HG03064 (cell line): ENCODE data around the gene SH3BGRL2.
"Not testable (repeated sequence)": the region's sequence is repeated elsewhere in the genome, so short reads cannot be mapped to it uniquely, and the experiment has no call there.

Experiments used
- ATAC-seq: cut with Tn5 transposase; IDR thresholded peaks from one replicate; pipeline ENCODE4 v1.9.1; 2021; ENCODE audit warnings: low read depth; ENCODE audit not compliant: unreplicated experiment

Gene SH3BGRL2

DNA sequence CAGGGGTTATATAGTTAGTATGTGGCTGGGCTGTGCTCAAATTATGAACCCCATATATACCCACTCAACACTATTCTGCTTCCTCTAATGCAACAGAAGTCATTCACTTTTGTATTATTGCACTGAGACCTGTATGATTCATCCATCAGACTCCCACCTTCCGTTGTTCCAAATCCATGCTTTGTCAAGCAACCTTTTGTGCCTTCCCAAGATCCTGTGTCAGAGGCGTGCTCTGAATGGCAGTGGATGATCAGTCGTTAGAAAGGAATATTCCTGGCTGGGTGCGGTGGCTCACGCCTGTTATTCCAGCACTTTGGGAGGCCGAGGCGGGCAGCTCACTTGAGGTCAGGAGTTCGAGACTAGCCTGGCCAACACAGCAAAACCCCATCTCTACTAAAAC, 103.2 kb downstream of the SH3BGRL2 start:
- no peak for ATAC-seq

DNA sequence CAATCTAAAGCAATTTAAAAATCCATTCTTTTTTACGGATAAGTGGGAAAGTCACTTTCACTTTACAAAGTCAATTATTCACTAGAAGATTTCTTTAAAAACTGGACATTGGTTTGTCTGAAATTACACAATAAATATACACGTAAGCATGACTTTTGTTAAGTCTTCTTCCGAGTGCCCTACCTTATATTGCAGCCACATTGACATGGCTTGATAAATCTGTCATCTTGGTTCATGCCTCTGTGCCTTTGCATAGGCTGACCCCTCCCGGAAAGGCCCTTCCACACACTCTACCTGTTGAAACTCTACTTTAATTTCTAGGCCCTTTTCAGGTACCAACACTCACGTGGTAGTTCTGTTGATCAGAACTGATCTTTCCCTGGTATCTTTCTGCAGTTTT, 104.1 kb downstream of the SH3BGRL2 start:
- no peak for ATAC-seq

GRCh38 chr6:79737172-79737571, 106.0 kb downstream of the SH3BGRL2 start:
- ATAC-seq, result no peak

GRCh38 chr6:79742030-79742429, 110.9 kb downstream of the SH3BGRL2 start:
- ATAC-seq, result no peak

GRCh38 chr6:79745282-79745681, 114.2 kb downstream of the SH3BGRL2 start:
- not testable (repeated sequence) for ATAC-seq

- not testable (repeated sequence) for ATAC-seq
Observed at GRCh38 chr6:79746325-79746724, 115.2 kb downstream of the SH3BGRL2 start.

GRCh38 chr6:79750806-79751205, 119.7 kb downstream of the SH3BGRL2 start:
- no peak for ATAC-seq
